ENCODE data around the gene VPS13C.

DNA sequence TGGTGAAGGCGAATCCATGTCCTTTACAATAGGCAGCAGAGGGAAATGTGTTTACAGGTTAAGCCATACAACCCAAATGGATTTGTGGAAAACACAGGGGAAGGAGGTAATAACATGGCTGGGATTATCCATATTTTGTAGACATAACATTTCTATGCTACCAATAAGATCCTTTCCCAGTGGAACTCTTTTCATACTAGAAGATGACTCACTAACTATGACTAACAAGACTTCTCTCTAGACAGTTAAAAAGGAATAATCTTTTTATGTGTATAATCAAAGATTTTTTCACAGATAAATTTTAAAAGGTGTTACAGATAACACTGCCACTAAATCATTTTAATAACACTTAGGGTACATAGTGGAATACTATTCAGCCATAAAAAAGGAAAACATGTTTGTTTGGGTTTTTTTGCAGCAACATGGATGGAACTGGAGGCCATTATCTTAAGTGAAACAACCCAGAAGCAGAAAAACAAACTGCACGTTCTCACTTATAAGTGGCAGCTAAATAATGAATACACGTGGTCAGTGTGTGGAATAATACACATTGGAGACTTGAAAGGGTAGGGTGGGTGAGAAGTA, 39.6 kb downstream of the VPS13C start:
- TF ChIP-seq, protein P1, sequence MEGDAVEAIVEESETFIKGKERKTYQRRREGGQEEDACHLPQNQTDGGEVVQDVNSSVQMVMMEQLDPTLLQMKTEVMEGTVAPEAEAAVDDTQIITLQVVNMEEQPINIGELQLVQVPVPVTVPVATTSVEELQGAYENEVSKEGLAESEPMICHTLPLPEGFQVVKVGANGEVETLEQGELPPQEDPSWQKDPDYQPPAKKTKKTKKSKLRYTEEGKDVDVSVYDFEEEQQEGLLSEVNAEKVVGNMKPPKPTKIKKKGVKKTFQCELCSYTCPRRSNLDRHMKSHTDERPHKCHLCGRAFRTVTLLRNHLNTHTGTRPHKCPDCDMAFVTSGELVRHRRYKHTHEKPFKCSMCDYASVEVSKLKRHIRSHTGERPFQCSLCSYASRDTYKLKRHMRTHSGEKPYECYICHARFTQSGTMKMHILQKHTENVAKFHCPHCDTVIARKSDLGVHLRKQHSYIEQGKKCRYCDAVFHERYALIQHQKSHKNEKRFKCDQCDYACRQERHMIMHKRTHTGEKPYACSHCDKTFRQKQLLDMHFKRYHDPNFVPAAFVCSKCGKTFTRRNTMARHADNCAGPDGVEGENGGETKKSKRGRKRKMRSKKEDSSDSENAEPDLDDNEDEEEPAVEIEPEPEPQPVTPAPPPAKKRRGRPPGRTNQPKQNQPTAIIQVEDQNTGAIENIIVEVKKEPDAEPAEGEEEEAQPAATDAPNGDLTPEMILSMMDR (IDR thresholded peaks at IDR 0.05; ENCODE audit: low read length) = no peak
- TF ChIP-seq EZH2 (IDR thresholded peaks at IDR 0.05; ENCODE audit: borderline replicate concordance, low read length) = no peak

All from OCI-LY1 (cell line).